ENCODE measurements around the gene MLH3. TPM values are rescaled to one million over a fixed set of nuclear protein-coding genes. Genes with fewer than 3 reads are reported as not detected.

The MLH3 gene
- total RNA-seq, 4 donors from 2014 or later, result 10.4 to 21.7 (median 17.4) TPM

DNA sequence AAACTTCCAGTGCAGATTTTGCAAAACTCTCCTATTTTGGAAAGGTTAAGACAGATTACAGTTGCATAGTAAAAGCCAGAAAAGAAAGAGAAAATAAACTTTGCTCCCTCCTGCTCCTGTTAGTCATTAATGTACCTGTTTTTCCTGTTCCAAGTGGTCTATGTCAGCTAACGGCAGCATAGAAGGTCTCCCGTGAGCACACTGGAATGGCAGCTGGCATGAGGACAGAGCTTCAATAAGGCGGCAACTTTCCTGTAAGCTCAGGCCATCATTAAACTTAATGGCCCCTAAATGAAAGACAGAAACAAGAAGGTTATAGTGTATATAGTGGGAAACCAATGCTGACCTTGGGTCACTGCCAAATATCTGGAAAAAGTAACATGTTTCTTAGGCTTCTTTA, 32.6 kb downstream of the MLH3 start:
- TF ChIP-seq, protein P1, sequence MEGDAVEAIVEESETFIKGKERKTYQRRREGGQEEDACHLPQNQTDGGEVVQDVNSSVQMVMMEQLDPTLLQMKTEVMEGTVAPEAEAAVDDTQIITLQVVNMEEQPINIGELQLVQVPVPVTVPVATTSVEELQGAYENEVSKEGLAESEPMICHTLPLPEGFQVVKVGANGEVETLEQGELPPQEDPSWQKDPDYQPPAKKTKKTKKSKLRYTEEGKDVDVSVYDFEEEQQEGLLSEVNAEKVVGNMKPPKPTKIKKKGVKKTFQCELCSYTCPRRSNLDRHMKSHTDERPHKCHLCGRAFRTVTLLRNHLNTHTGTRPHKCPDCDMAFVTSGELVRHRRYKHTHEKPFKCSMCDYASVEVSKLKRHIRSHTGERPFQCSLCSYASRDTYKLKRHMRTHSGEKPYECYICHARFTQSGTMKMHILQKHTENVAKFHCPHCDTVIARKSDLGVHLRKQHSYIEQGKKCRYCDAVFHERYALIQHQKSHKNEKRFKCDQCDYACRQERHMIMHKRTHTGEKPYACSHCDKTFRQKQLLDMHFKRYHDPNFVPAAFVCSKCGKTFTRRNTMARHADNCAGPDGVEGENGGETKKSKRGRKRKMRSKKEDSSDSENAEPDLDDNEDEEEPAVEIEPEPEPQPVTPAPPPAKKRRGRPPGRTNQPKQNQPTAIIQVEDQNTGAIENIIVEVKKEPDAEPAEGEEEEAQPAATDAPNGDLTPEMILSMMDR (IDR thresholded peaks at IDR 0.05 in 4 of 5, conservative IDR thresholded peaks at IDR 0.05 in 1 of 5), result no peak
- TF ChIP-seq POLR2A (IDR thresholded peaks at IDR 0.05), result no peak
- H3K9me3 ChIP-seq, result no peaks in the 10 kb centered on the region
- in situ Hi-C loops (cut with MboI; ENCODE audit: low sequenced_read_pairs in 4 of 4), result no loop called here
- H3K36me3 ChIP-seq, result peaks cover 0 to 52% of the 10 kb centered on the region in 2 donors
- ATAC-seq (no peak), DNase-seq (no peak)
- H3K4me1 ChIP-seq, result peaks cover 0 to 11% of the 10 kb centered on the region in 2 donors
- no peaks in the 10 kb centered on the region for H3K27me3 ChIP-seq
- no peak overlapping the region for H3K4me3 ChIP-seq
- intact Hi-C loops (cut with DNase I; ENCODE audit: low total_unique reads), result no loop called here
- H3K27ac ChIP-seq, result no peak overlapping the region

DNA sequence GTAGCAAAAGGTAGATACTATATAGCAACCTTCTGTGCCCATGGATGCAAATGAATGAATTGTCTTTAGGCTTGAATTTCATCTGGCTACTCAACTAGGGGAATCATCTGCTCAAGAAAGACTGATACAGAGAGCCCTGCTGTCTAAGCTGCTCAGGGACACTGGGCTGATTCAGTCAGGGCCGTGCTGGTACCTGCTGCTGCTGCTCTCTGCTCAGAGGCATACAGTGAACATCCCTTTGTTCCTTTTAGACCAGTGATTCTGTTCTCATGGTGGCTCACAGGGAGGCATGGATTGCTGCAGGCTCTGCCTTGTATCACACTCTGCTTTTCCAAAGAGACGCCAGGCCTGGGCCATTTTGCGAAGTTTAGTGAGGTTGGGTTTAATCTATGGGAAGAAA, 34.5 kb downstream of the MLH3 start:
- Histone ChIP-seq H3K4me1 (peaks cover 9% of the 10 kb centered on the region in 2 donors), H3K4me3 (no peak overlapping the region), H3K9me3 (no peaks in the 10 kb centered on the region), H3K27me3 (no peaks in the 10 kb centered on the region), H3K36me3 (peaks cover 0 to 52% of the 10 kb centered on the region in 2 donors), H3K27ac (no peak overlapping the region)
- no peak for DNase-seq
- TF ChIP-seq POLR2A (IDR thresholded peaks at IDR 0.05), result no peak
- TF ChIP-seq, protein P1 (IDR thresholded peaks at IDR 0.05 in 4 of 5, conservative IDR thresholded peaks at IDR 0.05 in 1 of 5), result no peak
- ATAC-seq, result no peak
- intact Hi-C loops (cut with DNase I; ENCODE audit: low total_unique reads) (no loop called here), in situ Hi-C loops (cut with MboI; ENCODE audit: low sequenced_read_pairs in 4 of 4) (no loop called here)

DNA sequence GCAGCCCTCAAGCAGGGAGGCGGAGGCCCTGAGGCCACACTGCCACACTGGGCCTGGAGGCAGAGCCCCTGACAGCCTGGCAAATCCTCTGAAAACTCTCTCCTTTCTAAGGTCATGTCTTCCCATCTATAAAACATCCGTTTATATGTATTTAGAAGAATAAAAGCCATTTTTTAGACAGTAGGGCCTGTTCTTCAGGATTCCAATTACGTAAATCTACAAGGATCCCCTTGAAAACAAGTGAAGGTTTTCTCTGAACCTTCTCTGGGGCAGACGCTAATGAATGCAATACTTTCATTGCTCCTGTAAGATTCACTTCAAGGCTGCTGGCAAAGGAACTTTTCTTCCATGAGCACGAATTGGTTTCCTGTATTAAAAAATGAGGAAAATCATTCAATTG, 35.8 kb downstream of the MLH3 start:
- in situ Hi-C loops (cut with MboI; ENCODE audit: low sequenced_read_pairs in 4 of 4), result no loop called here
- Histone ChIP-seq H3K9me3 (no peaks in the 10 kb centered on the region), H3K27me3 (no peaks in the 10 kb centered on the region), H3K27ac (no peak overlapping the region), H3K4me3 (no peak overlapping the region), H3K4me1 (peaks cover 17 to 19% of the 10 kb centered on the region in 2 donors), H3K36me3 (peaks cover 0 to 49% of the 10 kb centered on the region in 2 donors)
- no peak for TF ChIP-seq POLR2A (IDR thresholded peaks at IDR 0.05)
- TF ChIP-seq, protein P1 (IDR thresholded peaks at IDR 0.05 in 4 of 5, conservative IDR thresholded peaks at IDR 0.05 in 1 of 5), result no peak
- intact Hi-C loops (cut with DNase I; ENCODE audit: low total_unique reads), result no loop called here
- DNase-seq, result no peak
- no peak for ATAC-seq

DNA sequence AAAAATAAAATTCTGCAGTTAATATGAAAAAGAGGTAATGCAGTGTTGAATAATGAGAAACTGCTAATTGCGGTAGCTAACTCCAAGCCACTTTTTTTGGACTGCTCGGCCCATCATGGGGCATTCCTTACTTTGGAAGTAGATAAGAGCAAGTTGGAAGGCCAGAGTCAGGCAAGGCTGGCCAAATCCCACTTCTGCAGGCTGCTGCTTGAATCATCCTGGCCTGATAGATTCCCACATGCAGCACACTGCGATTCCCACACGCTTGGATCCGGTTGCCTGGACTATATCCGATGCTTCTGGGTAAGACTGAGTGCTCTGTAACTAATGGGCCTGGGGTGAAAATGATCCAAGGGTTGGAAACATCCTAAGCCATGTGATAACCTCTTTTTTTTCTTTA, 38.0 kb downstream of the MLH3 start:
- in situ Hi-C loops (cut with MboI; ENCODE audit: low sequenced_read_pairs in 4 of 4) (no loop called here), intact Hi-C loops (cut with DNase I; ENCODE audit: low total_unique reads) (loop anchor here (5.0 kb wide), 1 partner anchor 101 kb away; no protein-coding TSS in a partner anchor)
- TF ChIP-seq, protein P1 (IDR thresholded peaks at IDR 0.05 in 4 of 5, conservative IDR thresholded peaks at IDR 0.05 in 1 of 5), result no peak
- peak overlapping the region in 1 of 4 donors; percentile 78 for H3K27ac ChIP-seq
- H3K27me3 ChIP-seq, result no peaks in the 10 kb centered on the region
- H3K36me3 ChIP-seq, result peaks cover 0 to 63% of the 10 kb centered on the region in 2 donors
- no peaks in the 10 kb centered on the region for H3K9me3 ChIP-seq
- H3K4me1 ChIP-seq, result peaks cover 17 to 19% of the 10 kb centered on the region in 2 donors
- DNase-seq, result no peak
- no peak for ATAC-seq
- H3K4me3 ChIP-seq, result no peak overlapping the region
